ENCODE data around the gene ANXA11.

ANXA11 gene

GRCh38 chr10:80187465-80188409 is 17.6 kb downstream of the ANXA11 start:
- peak; percentile 87 for DNase-seq

- DNase-seq = no peak
Measured at GRCh38 chr10:80187060-80187459, 18.3 kb downstream of the ANXA11 start.

- DNase-seq = peak; percentile 33
Measured at GRCh38 chr10:80186364-80187012, 18.8 kb downstream of the ANXA11 start.

GRCh38 chr10:80185578-80186299 is 19.6 kb downstream of the ANXA11 start:
- no peak for DNase-seq

GRCh38 chr10:80184291-80184690 is 21.0 kb downstream of the ANXA11 start:
- DNase-seq = no peak

GRCh38 chr10:80183436-80183835 is 21.9 kb downstream of the ANXA11 start:
- no peak for DNase-seq

- DNase-seq = no peak
Measured at GRCh38 chr10:80182986-80183385, 22.4 kb downstream of the ANXA11 start.

GRCh38 chr10:80177781-80178636 is 27.3 kb downstream of the ANXA11 start:
- no peak for DNase-seq

GRCh38 chr10:80176526-80176925 is 28.8 kb downstream of the ANXA11 start:
- DNase-seq = no peak

GRCh38 chr10:80174641-80175395 is 30.5 kb downstream of the ANXA11 start:
- no peak for DNase-seq

GRCh38 chr10:80173466-80173865 is 31.9 kb downstream of the ANXA11 start:
- DNase-seq = peak; percentile 33

GRCh38 chr10:80172896-80173295 is 32.4 kb downstream of the ANXA11 start:
- no peak for DNase-seq

GRCh38 chr10:80171248-80171660 is 34.1 kb downstream of the ANXA11 start:
- DNase-seq = no peak

- no peak for DNase-seq
Measured at GRCh38 chr10:80170641-80171040, 34.7 kb downstream of the ANXA11 start.

- no peak for DNase-seq
Measured at GRCh38 chr10:80170026-80170425, 35.3 kb downstream of the ANXA11 start.

- DNase-seq = peak; percentile 44
Measured at GRCh38 chr10:80168679-80169380, 36.5 kb downstream of the ANXA11 start.

GRCh38 chr10:80168162-80168511 is 37.2 kb downstream of the ANXA11 start:
- DNase-seq = no peak

GRCh38 chr10:80167471-80168161 is 37.7 kb downstream of the ANXA11 start:
- no peak for DNase-seq

GRCh38 chr10:80166581-80167470 is 38.5 kb downstream of the ANXA11 start:
- no peak for DNase-seq
